HG02840 (cell line): ENCODE results near the gene MT1M.
"Not testable (repeated sequence)": the region's sequence is repeated elsewhere in the genome, so short reads cannot be mapped to it uniquely, and the experiment has no call there.

Source experiments
- ATAC-seq: cut with Tn5 transposase; IDR thresholded peaks from one replicate; pipeline ENCODE4 v1.9.1; 2021; ENCODE audit warnings: mild to moderate bottlenecking, moderate library complexity, moderate number of reproducible peaks; ENCODE audit not compliant: unreplicated experiment, low FRiP score

The MT1M gene

GRCh38 chr16:56670620-56670934 is 38.1 kb downstream of the MT1M start:
- no peak for ATAC-seq

- not testable (repeated sequence) for ATAC-seq
Observed at GRCh38 chr16:56671691-56672090, 39.2 kb downstream of the MT1M start.

- not testable (repeated sequence) for ATAC-seq
Observed at GRCh38 chr16:56672171-56672570, 39.7 kb downstream of the MT1M start.

GRCh38 chr16:56672761-56673536 is 40.5 kb downstream of the MT1M start:
- no peak for ATAC-seq

GRCh38 chr16:56673921-56674320 is 41.5 kb downstream of the MT1M start:
- no peak for ATAC-seq

- ATAC-seq = not testable (repeated sequence)
Observed at GRCh38 chr16:56674570-56674969, 42.1 kb downstream of the MT1M start.

- no peak for ATAC-seq
Observed at GRCh38 chr16:56675685-56676210, 43.3 kb downstream of the MT1M start.

GRCh38 chr16:56677474-56677873 is 45.0 kb downstream of the MT1M start:
- ATAC-seq = no peak

GRCh38 chr16:56679078-56679730 is 46.7 kb downstream of the MT1M start:
- ATAC-seq = no peak

- ATAC-seq = no peak
Observed at GRCh38 chr16:56679818-56680217, 47.4 kb downstream of the MT1M start.

GRCh38 chr16:56681939-56682702 is 49.7 kb downstream of the MT1M start, which contains the start of gene MT1X:
TSS of gene MT1X (plus strand) at chr16:56682470. CDS start at chr16:56682541, 71 bp downstream.
- peak; percentile 93 for ATAC-seq

- peak; percentile 14 for ATAC-seq
Observed at GRCh38 chr16:56682703-56683397, 50.4 kb downstream of the MT1M start.
